Measurements from ENCODE around the gene SH3GL3. TPM values are rescaled to one million over a fixed set of nuclear protein-coding genes. Genes with fewer than 3 reads are reported as not detected.

Gene SH3GL3
- total and polyA plus RNA-seq, 7 donors, result 0.04 to 0.99 (median 0.63) TPM; not detected in 3

- 97% methylated on average over 2 of the region's 2 CpGs for WGBS, 2 donors
- H3K4me1 ChIP-seq, result no peaks in the 10 kb centered on the region
- TF ChIP-seq CTCF (IDR thresholded peaks at IDR 0.05), result no peak
- H3K9me3 ChIP-seq, result no peaks in the 10 kb centered on the region
- no peak for DNase-seq
- H3K4me3 ChIP-seq, result no peak overlapping the region
- H3K27ac ChIP-seq, result no peak overlapping the region
- no peaks in the 10 kb centered on the region for H3K36me3 ChIP-seq
- H3K27me3 ChIP-seq, result no peaks in the 10 kb centered on the region
- intact Hi-C loops (cut with DNase I), result no loop called here
Observed at GRCh38 chr15:83612898-83613635, 165.9 kb downstream of the SH3GL3 start.

DNA sequence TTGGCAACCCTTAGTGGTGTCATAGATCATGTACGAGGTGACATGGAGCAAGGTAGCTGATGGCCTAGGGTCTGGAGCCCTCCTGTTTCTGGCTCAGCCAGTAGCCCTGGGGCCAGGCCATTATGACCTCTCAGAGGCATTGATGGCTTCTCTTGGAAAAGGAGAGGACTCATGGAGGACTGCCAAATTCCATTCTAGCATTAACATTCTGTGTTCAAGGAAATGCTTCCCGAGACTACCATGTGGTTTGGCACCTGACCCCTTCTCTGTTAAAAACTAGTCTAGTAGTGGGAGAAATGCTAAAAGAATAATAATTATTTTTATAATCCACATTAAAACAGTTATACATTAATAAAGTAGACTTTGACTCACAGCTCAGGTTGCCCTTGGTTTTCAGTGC lies 166.6 kb downstream of the SH3GL3 start:
- intact Hi-C loops (cut with DNase I), result no loop called here
- no peak for DNase-seq
- Histone ChIP-seq H3K9me3 (no peaks in the 10 kb centered on the region), H3K36me3 (no peaks in the 10 kb centered on the region), H3K4me1 (no peaks in the 10 kb centered on the region), H3K4me3 (no peak overlapping the region), H3K27me3 (no peaks in the 10 kb centered on the region), H3K27ac (no peak overlapping the region)
- 58 to 79% methylated on average over 2 of the region's 2 CpGs for WGBS, 2 donors
- no peak for TF ChIP-seq CTCF (IDR thresholded peaks at IDR 0.05)
- no peak for TF ChIP-seq EP300 (IDR thresholded peaks at IDR 0.05)
- TF ChIP-seq POLR2A (IDR thresholded peaks at IDR 0.05), result no peak
- no peak for TF ChIP-seq POLR2AphosphoS5 (IDR thresholded peaks at IDR 0.05)

DNA sequence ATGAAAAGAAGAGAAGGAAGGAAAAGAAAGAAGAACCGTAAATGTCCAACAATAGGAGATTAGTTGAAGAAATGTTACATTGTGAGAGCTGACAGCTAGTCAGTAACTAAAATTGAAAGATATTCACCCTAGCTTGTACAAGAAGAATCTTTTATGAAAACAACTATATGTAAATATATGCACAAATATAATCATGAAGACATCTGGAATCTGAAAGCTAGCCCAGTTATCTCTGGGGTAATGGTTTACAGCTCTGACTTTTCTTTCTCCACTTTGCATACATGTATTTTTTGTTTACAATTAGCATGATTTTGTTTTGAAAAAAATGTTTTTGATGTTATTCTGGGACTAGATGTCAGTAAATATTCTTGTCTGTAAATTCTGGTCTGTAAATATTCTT lies 169.7 kb downstream of the SH3GL3 start:
- Histone ChIP-seq H3K9me3 (no peaks in the 10 kb centered on the region), H3K4me3 (no peak overlapping the region), H3K27me3 (no peaks in the 10 kb centered on the region), H3K4me1 (no peaks in the 10 kb centered on the region), H3K36me3 (no peaks in the 10 kb centered on the region), H3K27ac (no peak overlapping the region)
- TF ChIP-seq POLR2AphosphoS5 (IDR thresholded peaks at IDR 0.05), result no peak
- TF ChIP-seq CTCF (IDR thresholded peaks at IDR 0.05), result no peak
- no peak for TF ChIP-seq EP300 (IDR thresholded peaks at IDR 0.05)
- TF ChIP-seq POLR2A (IDR thresholded peaks at IDR 0.05), result no peak
- WGBS, 2 donors, result 74 to 78% methylated on average over 1 of the region's 1 CpG
- intact Hi-C loops (cut with DNase I), result no loop called here
- no peak for DNase-seq

GRCh38 chr15:83626171-83626802 lies 179.1 kb downstream of the SH3GL3 start:
- Histone ChIP-seq H3K4me1 (no peaks in the 10 kb centered on the region), H3K27ac (no peak overlapping the region), H3K36me3 (no peaks in the 10 kb centered on the region), H3K9me3 (no peaks in the 10 kb centered on the region), H3K27me3 (no peaks in the 10 kb centered on the region), H3K4me3 (no peak overlapping the region)
- DNase-seq, result no peak
- no peak for TF ChIP-seq CTCF (IDR thresholded peaks at IDR 0.05)
- TF ChIP-seq EP300 (IDR thresholded peaks at IDR 0.05), result no peak
- TF ChIP-seq POLR2AphosphoS5 (IDR thresholded peaks at IDR 0.05), result no peak
- no peak for TF ChIP-seq POLR2A (IDR thresholded peaks at IDR 0.05)
- 43 to 57% methylated on average over 2 of the region's 2 CpGs for WGBS, 2 donors
- intact Hi-C loops (cut with DNase I), result no loop called here
